HepG2 (cell line): ENCODE data around the gene OASL. TPM values are rescaled to one million over a fixed set of nuclear protein-coding genes. Genes with fewer than 3 reads are reported as not detected.

Source experiments
- CEBPB ChIP-seq: IDR thresholded peaks from 2 replicates; pipeline ENCODE4 v1.6.1; 2011; ENCODE audit warnings: low read depth, low read length, improper control_type of control experiment, borderline replicate concordance
- KDM1A ChIP-seq: IDR thresholded peaks from 2 replicates; pipeline ENCODE4 v1.6.1; 2016; ENCODE audit warnings: missing compliant biosample characterization
- KLF9 ChIP-seq: IDR thresholded peaks from 2 replicates; pipeline ENCODE4 v1.6.1; 2016; ENCODE audit warnings: low read depth
- MAFF ChIP-seq: IDR thresholded peaks from 2 replicates; pipeline ENCODE4 v1.6.1; 2011; ENCODE audit warnings: low read depth, low read length, improper control_type of control experiment
- NAIF1 ChIP-seq: sonication (generic); formaldehyde crosslinking; IDR thresholded peaks from 2 replicates; pipeline ENCODE4 v1.5.0; 2020; ENCODE audit warnings: mild to moderate bottlenecking, missing genetic modification reagents, borderline replicate concordance
- REST ChIP-seq, 2 experiments: IDR thresholded peaks; 2 replicates each; pipeline ENCODE4 v1.6.1; 2011 to 2012; ENCODE audit warnings: low read length in 2 of 2, borderline replicate concordance in 1 of 2, low read depth in 1 of 2, mild to moderate bottlenecking in 1 of 2, moderate library complexity in 1 of 2
- TBX2 ChIP-seq: sonication (generic); formaldehyde crosslinking; IDR thresholded peaks from 2 replicates; pipeline ENCODE4 v1.5.0; 2020; ENCODE audit warnings: missing genetic modification reagents, mild to moderate bottlenecking, borderline replicate concordance
- U2AF2 ChIP-seq: fragments of 200-400 bp; formaldehyde crosslinking; IDR thresholded peaks from 2 replicates; pipeline ENCODE4 v1.6.1; 2017; ENCODE audit warnings: low read depth, mild to moderate bottlenecking, low read length
- ZFX ChIP-seq: sonication (generic); formaldehyde crosslinking; IDR thresholded peaks from 2 replicates; pipeline ENCODE4 v1.4.0; 2020; ENCODE audit warnings: mild to moderate bottlenecking, low read depth, missing genetic modification reagents, moderate library complexity
- ZNF224 ChIP-seq: sonication (generic); formaldehyde crosslinking; IDR thresholded peaks from 2 replicates; pipeline ENCODE4 v1.5.0; 2020; ENCODE audit warnings: mild to moderate bottlenecking, missing genetic modification reagents
- ZNF441 ChIP-seq: sonication (generic); formaldehyde crosslinking; IDR thresholded peaks from 2 replicates; pipeline ENCODE4 v1.7.0; 2021; ENCODE audit warnings: missing genetic modification reagents, borderline replicate concordance
- ZNF530 ChIP-seq: sonication (generic); formaldehyde crosslinking; IDR thresholded peaks from 2 replicates; pipeline ENCODE4 v1.5.0; 2020; ENCODE audit warnings: low read depth, mild to moderate bottlenecking, missing genetic modification reagents
- ZNF564 ChIP-seq: sonication (generic); formaldehyde crosslinking; IDR thresholded peaks from 2 replicates; pipeline ENCODE4 v1.8.1; 2023; ENCODE audit warnings: mild to moderate bottlenecking, missing genetic modification reagents
- ZNF572 ChIP-seq: sonication (generic); formaldehyde crosslinking; IDR thresholded peaks from 2 replicates; pipeline ENCODE4 v1.5.1; 2020; ENCODE audit warnings: mild to moderate bottlenecking, missing genetic modification reagents
- ZNF597 ChIP-seq: sonication (generic); formaldehyde crosslinking; IDR thresholded peaks from 2 replicates; pipeline ENCODE4 v1.5.0; 2020; ENCODE audit warnings: missing genetic modification reagents
- ZNF639 ChIP-seq: conservative IDR thresholded peaks from 2 replicates; pipeline ENCODE4 v1.6.1; 2018; ENCODE audit warnings: missing genetic modification reagents
- ZSCAN9 ChIP-seq: IDR thresholded peaks from 2 replicates; pipeline ENCODE4 v1.6.1; 2016; ENCODE audit warnings: borderline replicate concordance
- ZUFSP ChIP-seq: sonication (generic); formaldehyde crosslinking; IDR thresholded peaks from 2 replicates; pipeline ENCODE4 v1.9.0; 2021; ENCODE audit warnings: missing genetic modification reagents, mild to moderate bottlenecking, borderline replicate concordance
- polyA plus RNA-seq, 8 experiments: library from polyadenylated mRNA; depleted of rRNA in 3 of 8; stranded (reverse) in 7 of 8; unstranded in 1 of 8; fragments of >200 nt; fragmentation: Illumina TruSeq in 4 of 8; extraction: Trizol in 4 of 8; gene quantifications; 2 replicates each; pipeline versions ENCODE4 v1.2.1 to v1.2.3, GENCODE V29; 2011 to 2016; ENCODE audit warnings: low read depth in 4 of 8, missing spikeins in 1 of 8, mixed read lengths in 1 of 8; ENCODE audit not compliant: insufficient read depth in 1 of 8
- total RNA-seq, 5 experiments: library from RNA; depleted of rRNA; stranded (reverse); fragments of >200 nt; fragmentation: Illumina TruSeq; extraction: Trizol; gene quantifications; 2 replicates each; pipeline ENCODE4 v1.2.3, GENCODE V29; 2016; ENCODE audit warnings: low read depth in 1 of 5

Gene OASL
- total and polyA plus RNA-seq, 2 of the 13 experiments (the other 11 are each of a cell fraction or from before 2014, with no cell fraction given), result 0.11 to 0.22 TPM

- TF ChIP-seq ZNF639 (CRISPR knock-in tag) (no peak), ZSCAN9 (CRISPR knock-in tag) (no peak), ZNF572 (CRISPR knock-in tag) (no peak), KDM1A (CRISPR knock-in tag) (peak; percentile 77), MAFF (no peak), ZNF564 (CRISPR knock-in tag) (0 out of 2 replicates have a peak, but pooled peaks have one; percentile 45), REST (IDR thresholded peaks at IDR 0.05; ENCODE audit: borderline replicate concordance in 1 of 2, low read depth in 1 of 2, low read length in 2 of 2) (no peak), ZNF224 (no peak), U2AF2 (no peak), NAIF1 (CRISPR knock-in tag) (0 out of 2 replicates have a peak, but pooled peaks have one; percentile 21), KLF9 (CRISPR knock-in tag) (no peak), ZNF441 (0 out of 2 replicates have a peak, but pooled peaks have one; percentile 22), TBX2 (CRISPR knock-in tag) (0 out of 2 replicates have a peak, but pooled peaks have one; percentile 15), ZUFSP (CRISPR knock-in tag) (no peak), ZFX (CRISPR knock-in tag) (0 out of 2 replicates have a peak, but pooled peaks have one; percentile 29), ZNF530 (CRISPR knock-in tag) (no peak), ZNF597 (no peak), CEBPB (peak; percentile 74)
Observed at GRCh38 chr12:121026274-121027045, 12.6 kb downstream of the OASL start (continued).
